Esophagus squamous epithelium (tissue), 4 donors: ENCODE data around the gene PLCB1.

Source experiments
- CTCF ChIP-seq, 6 experiments: fragments of 450-650 bp in 4 of 6; fragments of 200-600 bp in 2 of 6; sonication (generic) in 2 of 6; IDR thresholded peaks; one replicate each; pipeline ENCODE4 v1.5.1; 2016 to 2019; ENCODE audit warnings: antibody characterized with exemption in 6 of 6, mild to moderate bottlenecking in 4 of 6, moderate library complexity in 4 of 6
- POLR2A ChIP-seq, 4 donors: fragments of 450-650 bp; IDR thresholded peaks; one replicate each; pipeline ENCODE4 v1.6.1; 2017; ENCODE audit warnings: antibody characterized with exemption in 4 of 4, mild to moderate bottlenecking in 4 of 4, moderate library complexity in 3 of 4

GRCh38 chr20:8648466-8648865 lies 516.4 kb downstream of the PLCB1 start:
- TF ChIP-seq CTCF (IDR thresholded peaks at IDR 0.05): no peak
- TF ChIP-seq POLR2A (IDR thresholded peaks at IDR 0.05): no peak
